ENCODE results near the gene FYCO1.

Gene FYCO1

GRCh38 chr3:45958321-45958791 lies 37.3 kb downstream of the FYCO1 start:
- no peak for DNase-seq

GRCh38 chr3:45957586-45957985 lies 38.0 kb downstream of the FYCO1 start:
- no peak for DNase-seq

GRCh38 chr3:45955706-45956105 lies 39.9 kb downstream of the FYCO1 start:
- DNase-seq, result no peak

GRCh38 chr3:45955017-45955647 lies 40.5 kb downstream of the FYCO1 start:
- no peak for DNase-seq

GRCh38 chr3:45954306-45954705 lies 41.3 kb downstream of the FYCO1 start:
- no peak for DNase-seq

- DNase-seq, result no peak
These were observed 42.1 kb downstream of the FYCO1 start for GRCh38 chr3:45953536-45953935.

GRCh38 chr3:45952456-45952855 lies 43.2 kb downstream of the FYCO1 start:
- DNase-seq, result no peak

- no peak for DNase-seq
These were observed 43.7 kb downstream of the FYCO1 start for GRCh38 chr3:45951946-45952345.

GRCh38 chr3:45950686-45951600 lies 44.7 kb downstream of the FYCO1 start:
- DNase-seq, result no peak

- no peak for DNase-seq
These were observed 45.5 kb downstream of the FYCO1 start for GRCh38 chr3:45950131-45950530.

GRCh38 chr3:45949432-45949831 lies 46.2 kb downstream of the FYCO1 start:
- no peak for DNase-seq

GRCh38 chr3:45948881-45949280 lies 46.7 kb downstream of the FYCO1 start:
- no peak for DNase-seq

GRCh38 chr3:45948311-45948781 lies 47.3 kb downstream of the FYCO1 start:
- DNase-seq, result no peak

GRCh38 chr3:45947361-45947760 lies 48.3 kb downstream of the FYCO1 start:
- no peak for DNase-seq

GRCh38 chr3:45946875-45947274 lies 48.7 kb downstream of the FYCO1 start:
- DNase-seq, result no peak

GRCh38 chr3:45946307-45946706 lies 49.3 kb downstream of the FYCO1 start:
- no peak for DNase-seq

- no peak for DNase-seq
These were observed 50.6 kb downstream of the FYCO1 start for GRCh38 chr3:45944830-45945620.

GRCh38 chr3:45943207-45943846 lies 52.3 kb downstream of the FYCO1 start, which contains the start of gene CXCR6:
Gene CXCR6 (plus strand): TSS chr3:45943464. CDS start chr3:45946482, 3,018 bp downstream.
- no peak for DNase-seq

GRCh38 chr3:45942051-45942825 lies 53.4 kb downstream of the FYCO1 start:
- DNase-seq, result peak; percentile 76

- DNase-seq, result peak; percentile 64
These were observed 54.8 kb downstream of the FYCO1 start for GRCh38 chr3:45940781-45941365.
